HG03521 (cell line): ENCODE results near the gene POLR3H.
"Not testable (repeated sequence)": the region's sequence is repeated elsewhere in the genome, so short reads cannot be mapped to it uniquely, and the experiment has no call there.

Source experiments
- ATAC-seq: cut with Tn5 transposase; IDR thresholded peaks from one replicate; pipeline ENCODE4 v1.9.1; 2021; ENCODE audit warnings: mild to moderate bottlenecking, moderate library complexity; ENCODE audit not compliant: unreplicated experiment

POLR3H gene

GRCh38 chr22:41565403-41566054, 21.3 kb upstream of the POLR3H start:
- no peak for ATAC-seq

DNA sequence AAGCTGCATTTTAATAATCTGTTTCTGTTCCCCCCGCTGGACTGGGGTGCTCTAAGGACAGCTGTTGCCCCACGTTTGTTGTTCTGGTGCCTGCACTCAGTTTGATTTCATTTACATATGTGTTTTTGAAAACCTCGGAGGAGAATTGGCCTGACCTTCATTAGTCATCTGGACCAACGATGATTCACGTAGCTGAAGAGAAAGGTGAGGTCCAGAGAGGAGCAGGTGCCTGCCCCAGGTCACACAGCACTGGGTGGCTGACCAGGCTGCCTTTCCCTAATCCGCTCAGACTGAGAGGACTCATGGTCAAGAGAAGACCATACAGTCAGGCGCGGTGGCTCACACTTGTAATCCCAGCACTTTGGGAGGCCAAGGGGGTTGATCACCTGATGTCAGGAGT, 20.3 kb upstream of the POLR3H start:
- no peak for ATAC-seq

DNA sequence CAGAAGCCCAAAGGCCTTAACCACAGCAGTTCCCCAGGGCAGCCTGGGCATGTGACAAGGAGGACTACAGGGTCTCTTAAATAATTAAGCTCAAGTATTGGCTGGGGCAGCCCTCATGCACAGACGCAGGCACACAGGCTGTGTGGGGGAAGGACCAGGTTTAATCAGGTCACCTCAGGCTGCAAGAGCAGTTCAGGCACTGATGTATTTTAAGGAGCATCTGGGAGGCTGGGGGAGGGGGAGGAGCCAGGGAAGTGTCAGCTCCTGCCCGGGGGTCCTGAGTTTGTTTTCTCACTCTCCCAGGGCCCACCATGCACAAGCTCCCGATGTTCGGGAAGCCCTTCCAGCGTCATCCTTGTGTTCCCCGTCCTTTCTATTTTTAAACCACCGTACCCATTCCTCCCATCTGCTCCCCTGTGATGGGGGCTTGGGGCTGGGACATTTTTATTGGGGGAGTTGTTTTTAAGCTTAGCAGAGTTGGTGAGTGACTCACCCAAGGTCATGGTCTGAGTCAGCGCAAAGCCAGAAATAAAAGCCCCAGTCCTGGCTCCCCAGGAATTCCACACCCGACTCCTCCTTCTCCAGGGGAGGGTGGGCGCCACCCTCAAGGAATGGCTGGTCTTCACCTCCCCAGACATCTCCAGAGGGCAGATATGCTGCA, 18.9 kb upstream of the POLR3H start:
- ATAC-seq, result no peak

DNA sequence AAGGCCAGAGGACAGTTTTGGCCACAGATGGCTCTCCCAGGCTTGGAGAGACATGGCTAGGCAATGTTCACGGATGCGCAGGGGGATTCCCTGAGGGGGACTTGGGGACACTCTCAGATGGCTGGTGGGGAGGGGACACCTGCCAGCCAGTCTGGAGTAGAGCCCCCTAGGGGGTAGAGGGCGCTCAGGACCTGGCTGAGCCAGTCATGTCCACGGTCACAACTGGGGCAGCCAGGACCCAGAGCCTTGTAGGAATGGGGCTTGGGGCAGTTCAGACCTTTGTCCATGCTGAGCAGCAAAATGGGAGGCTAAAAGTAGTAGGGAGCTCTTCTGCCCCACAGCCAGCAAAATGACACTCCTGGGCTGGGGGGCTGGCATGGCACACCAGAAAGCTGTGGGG, 18.2 kb upstream of the POLR3H start:
- no peak for ATAC-seq

DNA sequence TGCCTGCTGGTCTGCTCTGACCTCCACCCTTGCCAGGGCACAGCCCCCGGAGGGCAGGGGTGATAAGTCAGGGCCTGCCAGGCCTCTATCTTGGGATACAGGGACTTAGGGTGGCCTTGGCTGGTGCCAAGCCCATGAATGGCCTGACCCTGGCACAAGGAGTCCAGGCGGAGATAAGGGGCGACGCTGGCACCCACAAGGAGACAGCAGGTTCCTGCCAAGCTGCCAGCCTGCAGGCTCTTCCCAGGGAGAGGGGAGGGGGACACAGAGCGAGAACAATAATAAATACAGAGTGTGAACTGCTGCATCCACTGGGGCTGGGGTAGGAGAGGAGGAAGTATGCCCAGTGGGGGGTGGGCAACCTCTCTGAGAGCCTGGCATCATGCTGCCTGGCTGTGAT, 17.5 kb upstream of the POLR3H start:
- ATAC-seq, result no peak

DNA sequence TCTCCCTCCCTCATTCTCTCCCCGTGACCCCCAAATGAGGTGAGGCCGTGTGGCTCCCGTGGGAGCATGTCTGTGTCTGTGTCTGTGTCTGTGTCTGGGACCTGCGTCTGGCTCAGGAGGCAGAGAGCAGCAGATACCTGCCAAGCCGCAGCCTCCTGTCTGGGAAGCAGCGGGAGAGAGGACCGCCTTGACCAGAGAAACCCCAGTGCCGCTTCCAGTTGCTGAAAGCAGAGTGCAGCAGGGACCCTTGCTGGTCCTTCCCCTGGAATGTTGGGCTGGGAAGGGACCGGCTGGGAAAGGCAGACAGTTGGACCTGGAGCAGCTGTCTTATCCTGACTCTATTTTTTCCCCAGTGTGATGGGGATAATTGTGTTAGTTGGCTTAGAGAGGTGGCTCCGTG, 17.1 kb upstream of the POLR3H start:
- no peak for ATAC-seq

- no peak for ATAC-seq
Measured at GRCh38 chr22:41560095-41560471, 15.8 kb upstream of the POLR3H start.

DNA sequence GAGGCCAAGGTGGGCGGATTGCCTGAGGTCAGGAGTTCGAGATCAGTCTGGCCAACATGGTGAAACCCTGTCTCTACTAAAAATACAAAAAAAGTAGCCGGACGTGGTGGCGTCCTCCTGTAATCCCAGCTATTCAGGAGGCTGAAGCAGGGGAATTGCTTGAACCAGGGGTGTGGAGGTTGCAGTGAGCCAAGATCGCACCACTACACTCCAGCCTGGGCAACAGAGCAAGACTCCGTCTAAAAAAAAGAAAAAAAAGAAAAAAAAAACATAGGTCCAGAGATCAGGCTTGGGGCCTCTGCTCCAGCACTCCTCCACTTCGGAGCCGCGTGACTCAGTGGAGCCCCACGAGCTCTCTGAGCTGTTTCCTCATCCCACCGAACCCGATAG, 14.0 kb upstream of the POLR3H start:
- not testable (repeated sequence) for ATAC-seq

- no peak for ATAC-seq
Measured at GRCh38 chr22:41557401-41558240, 13.4 kb upstream of the POLR3H start.

- ATAC-seq, result no peak
Measured at GRCh38 chr22:41556561-41556960, 12.3 kb upstream of the POLR3H start.

- no peak for ATAC-seq
Measured at GRCh38 chr22:41555325-41555982, 11.2 kb upstream of the POLR3H start.

GRCh38 chr22:41551877-41552582, 7.8 kb upstream of the POLR3H start:
- ATAC-seq, result no peak

DNA sequence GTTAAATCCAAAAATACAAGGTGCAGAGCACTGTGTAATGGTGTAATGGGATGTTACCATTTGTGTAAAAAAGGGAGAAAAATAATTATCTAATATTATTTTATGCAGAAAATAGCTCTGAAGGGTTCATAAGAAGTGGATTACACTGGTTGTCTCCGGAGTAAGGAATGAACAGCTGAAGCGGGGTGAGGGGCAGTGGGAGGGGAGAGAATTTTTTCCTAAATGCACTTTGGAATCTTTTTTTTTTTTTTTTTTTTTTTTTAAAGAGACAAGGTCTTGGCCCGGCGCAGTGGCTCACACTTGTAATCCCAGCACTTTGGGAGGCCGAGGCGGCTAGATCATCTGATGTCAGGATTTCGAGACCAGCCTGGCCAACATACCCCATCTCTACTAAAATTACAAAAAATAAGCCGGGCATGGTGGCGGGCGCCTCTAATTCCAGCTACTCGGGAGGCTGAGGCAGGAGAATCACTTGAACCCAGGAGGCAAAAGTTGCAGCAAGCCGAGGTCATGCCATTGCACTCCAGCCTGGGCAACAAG, 6.8 kb upstream of the POLR3H start:
- no peak for ATAC-seq

GRCh38 chr22:41548830-41549211, 4.6 kb upstream of the POLR3H start:
- ATAC-seq, result no peak

DNA sequence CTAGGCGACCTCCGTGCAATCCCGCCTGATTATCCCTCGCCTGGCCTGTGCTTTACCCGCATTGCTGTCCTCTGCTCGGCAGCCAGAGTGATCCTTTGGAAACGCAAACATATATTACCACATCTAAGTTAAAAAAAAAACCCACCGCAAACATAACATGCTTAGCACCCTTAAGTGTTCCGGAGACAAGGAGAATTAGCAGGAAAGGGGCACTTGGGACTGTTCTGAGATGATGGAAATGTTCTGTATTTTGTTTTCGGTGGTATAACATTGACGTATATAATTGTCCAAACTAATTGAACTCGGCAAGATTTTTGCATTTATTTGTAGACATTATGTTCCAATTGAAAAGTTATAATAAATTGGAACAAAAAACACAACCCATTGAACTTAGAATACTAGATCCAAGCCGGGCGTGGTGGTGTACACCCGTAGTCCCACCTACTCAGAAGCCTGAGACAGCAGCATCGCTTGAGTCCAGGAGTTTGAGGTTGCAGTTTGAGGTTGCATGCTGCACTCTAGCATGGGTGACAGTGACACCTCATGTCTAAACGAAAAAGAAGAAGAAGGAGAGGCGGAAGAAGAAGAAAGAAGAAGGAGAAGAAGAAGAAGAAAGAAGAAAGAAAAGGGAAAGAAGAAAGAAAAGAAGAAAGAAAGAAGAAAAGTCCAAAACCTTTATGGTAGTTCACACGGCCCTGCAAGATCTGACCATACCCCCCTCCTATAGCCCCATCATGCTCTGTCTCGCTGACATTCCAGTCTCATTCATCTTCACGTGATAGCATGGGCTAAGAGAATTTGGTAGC, 604 bp upstream of the POLR3H start:
- no peak for ATAC-seq

GRCh38 chr22:41542224-41542623, 2.0 kb downstream of the POLR3H start:
- no peak for ATAC-seq

- no peak for ATAC-seq
Measured at GRCh38 chr22:41541484-41541883, 2.8 kb downstream of the POLR3H start.

DNA sequence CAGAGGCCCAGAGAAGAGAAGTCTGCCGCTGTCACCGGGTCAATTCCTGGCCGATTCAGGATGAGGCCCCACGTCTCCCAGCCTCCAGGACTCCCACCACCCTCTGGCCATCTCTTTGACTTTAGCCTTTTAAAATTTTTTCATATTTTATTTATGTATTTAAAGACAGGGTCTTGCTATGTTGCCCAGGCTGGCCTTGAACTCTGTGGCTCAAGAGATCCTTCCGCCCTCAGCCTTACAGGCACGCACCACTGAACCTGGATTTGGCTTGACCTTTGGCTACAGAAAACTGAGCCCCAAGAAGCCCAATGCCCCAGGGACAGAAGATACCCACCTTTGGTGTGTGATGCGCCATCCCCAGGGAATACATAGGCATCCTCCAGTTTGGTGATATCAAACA, 3.9 kb downstream of the POLR3H start:
- no peak for ATAC-seq

GRCh38 chr22:41540006-41540315, 4.3 kb downstream of the POLR3H start:
- no peak for ATAC-seq
